NCI-H2196 (cell line): ENCODE data around the gene HLCS.
"Not testable (repeated sequence)": the region's sequence is repeated elsewhere in the genome, so short reads cannot be mapped to it uniquely, and the experiment has no call there.

Experiments used
- DNase-seq: peaks from one replicate; lab custom pipeline; 2025; ENCODE audit not compliant: unreplicated experiment; lab: John Stamatoyannopoulos, UW

Gene HLCS

GRCh38 chr21:36966066-36966820 lies at the start of gene HLCS:
HLCS (minus strand) TSS chr21:36966669; CDS start chr21:36966638, 31 bp downstream.
- DNase-seq, result peak; percentile 88

- peak; percentile 95 for DNase-seq
These were observed 43.4 kb upstream of the HLCS start for GRCh38 chr21:37009740-37010341.

- peak; percentile 64 for DNase-seq
These were observed 42.3 kb upstream of the HLCS start for GRCh38 chr21:37008724-37009123.

- peak; percentile 21 for DNase-seq
These were observed 40.2 kb upstream of the HLCS start, which contains the start of gene RIPPLY3 for GRCh38 chr21:37006486-37007291. RIPPLY3 (plus strand) TSS chr21:37006702; CDS start chr21:37006773, 71 bp downstream.

- no peak for DNase-seq
These were observed 39.3 kb upstream of the HLCS start for GRCh38 chr21:37005548-37006485.

- DNase-seq, result not testable (repeated sequence)
These were observed 37.4 kb upstream of the HLCS start for GRCh38 chr21:37003917-37004316.

GRCh38 chr21:37002851-37003250 lies 36.4 kb upstream of the HLCS start:
- not testable (repeated sequence) for DNase-seq

GRCh38 chr21:37001441-37001840 lies 35.0 kb upstream of the HLCS start:
- no peak for DNase-seq

GRCh38 chr21:37000381-37000780 lies 33.9 kb upstream of the HLCS start:
- no peak for DNase-seq

GRCh38 chr21:36999131-36999898 lies 32.8 kb upstream of the HLCS start:
- DNase-seq, result no peak

GRCh38 chr21:36995285-36995684 lies 28.8 kb upstream of the HLCS start:
- not testable (repeated sequence) for DNase-seq

GRCh38 chr21:36994501-36995158 lies 28.2 kb upstream of the HLCS start:
- no peak for DNase-seq

GRCh38 chr21:36992671-36993070 lies 26.2 kb upstream of the HLCS start:
- DNase-seq, result no peak

- no peak for DNase-seq
These were observed 24.2 kb upstream of the HLCS start for GRCh38 chr21:36990508-36991205.

GRCh38 chr21:36989699-36990507 lies 23.4 kb upstream of the HLCS start:
- DNase-seq, result peak; percentile 96

GRCh38 chr21:36989199-36989698 lies 22.8 kb upstream of the HLCS start:
- DNase-seq, result not testable (repeated sequence)

- DNase-seq, result no peak
These were observed 22.1 kb upstream of the HLCS start for GRCh38 chr21:36988536-36988935.

GRCh38 chr21:36987845-36988244 lies 21.4 kb upstream of the HLCS start:
- DNase-seq, result no peak
